Fibroblast of pulmonary artery (primary cell): ENCODE data around the gene KIAA1755.

Experiments used
- DNase-seq: peaks from one replicate; pipeline ENCODE4 v3.0.0-alpha.2; 2010; ENCODE audit warnings: low read depth
- H3K4me3 ChIP-seq: replicated peaks from 2 replicates; pipeline ENCODE4 v1.5.1; 2011; ENCODE audit warnings: low read depth, mild to moderate bottlenecking, control low read depth, low read length, moderate library complexity
- TF ChIP-seq, protein P1 (sequence below): IDR thresholded peaks from 2 replicates; pipeline ENCODE4 v1.5.1; 2011; ENCODE audit warnings: mild to moderate bottlenecking, control low read depth, low read length, inconsistent platforms; ENCODE audit errors: missing control alignments

The KIAA1755 gene

DNA sequence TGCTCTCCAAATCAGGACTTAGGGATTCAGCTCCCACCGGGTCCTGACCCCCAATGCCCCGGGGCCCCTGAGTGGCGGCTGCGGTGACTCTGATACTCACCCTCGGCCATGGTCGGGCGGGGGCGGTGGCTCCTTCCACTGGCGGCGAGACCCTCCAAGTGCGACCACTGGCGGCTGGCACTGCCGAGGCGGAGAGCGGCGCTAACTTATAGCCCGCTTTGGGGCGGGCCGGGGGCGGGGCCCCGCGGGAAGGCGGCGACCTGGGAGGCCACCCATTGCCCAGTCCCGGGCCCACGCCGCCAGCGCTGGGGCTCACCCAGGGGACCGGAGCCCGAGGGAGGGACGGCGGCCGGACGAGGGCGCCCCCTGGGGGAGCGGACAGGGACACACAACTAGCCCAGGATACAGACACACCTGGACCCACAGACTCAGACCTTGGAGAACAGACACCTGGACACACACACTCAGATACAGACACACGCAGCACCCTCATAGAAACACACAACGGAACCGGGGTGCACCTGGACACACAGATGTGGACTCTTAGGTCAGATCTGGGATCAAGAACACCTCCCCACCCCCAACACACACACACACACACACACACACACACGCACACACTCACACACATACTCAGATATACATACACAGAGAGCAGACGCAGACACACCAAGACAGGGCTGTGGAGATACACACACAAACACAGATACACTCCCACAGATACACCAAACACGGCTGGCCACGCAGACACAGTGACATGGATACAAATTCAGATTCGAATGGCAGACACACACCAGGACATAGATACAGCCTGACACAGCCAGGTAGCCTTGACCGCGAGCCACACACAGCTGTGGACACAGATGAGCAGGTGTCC, 95.2 kb downstream of the KIAA1755 start, which contains the start of gene TGM2:
TGM2 (minus strand) TSS at position 182 of the 877 bp plus-strand sequence; CDS start at position 110, 72 bp downstream.
- peak; percentile 82 for DNase-seq
- TF ChIP-seq, protein P1, sequence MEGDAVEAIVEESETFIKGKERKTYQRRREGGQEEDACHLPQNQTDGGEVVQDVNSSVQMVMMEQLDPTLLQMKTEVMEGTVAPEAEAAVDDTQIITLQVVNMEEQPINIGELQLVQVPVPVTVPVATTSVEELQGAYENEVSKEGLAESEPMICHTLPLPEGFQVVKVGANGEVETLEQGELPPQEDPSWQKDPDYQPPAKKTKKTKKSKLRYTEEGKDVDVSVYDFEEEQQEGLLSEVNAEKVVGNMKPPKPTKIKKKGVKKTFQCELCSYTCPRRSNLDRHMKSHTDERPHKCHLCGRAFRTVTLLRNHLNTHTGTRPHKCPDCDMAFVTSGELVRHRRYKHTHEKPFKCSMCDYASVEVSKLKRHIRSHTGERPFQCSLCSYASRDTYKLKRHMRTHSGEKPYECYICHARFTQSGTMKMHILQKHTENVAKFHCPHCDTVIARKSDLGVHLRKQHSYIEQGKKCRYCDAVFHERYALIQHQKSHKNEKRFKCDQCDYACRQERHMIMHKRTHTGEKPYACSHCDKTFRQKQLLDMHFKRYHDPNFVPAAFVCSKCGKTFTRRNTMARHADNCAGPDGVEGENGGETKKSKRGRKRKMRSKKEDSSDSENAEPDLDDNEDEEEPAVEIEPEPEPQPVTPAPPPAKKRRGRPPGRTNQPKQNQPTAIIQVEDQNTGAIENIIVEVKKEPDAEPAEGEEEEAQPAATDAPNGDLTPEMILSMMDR, result peak; percentile 62
- peak within 1 kb of the TSS; percentile 63 for H3K4me3 ChIP-seq

DNA sequence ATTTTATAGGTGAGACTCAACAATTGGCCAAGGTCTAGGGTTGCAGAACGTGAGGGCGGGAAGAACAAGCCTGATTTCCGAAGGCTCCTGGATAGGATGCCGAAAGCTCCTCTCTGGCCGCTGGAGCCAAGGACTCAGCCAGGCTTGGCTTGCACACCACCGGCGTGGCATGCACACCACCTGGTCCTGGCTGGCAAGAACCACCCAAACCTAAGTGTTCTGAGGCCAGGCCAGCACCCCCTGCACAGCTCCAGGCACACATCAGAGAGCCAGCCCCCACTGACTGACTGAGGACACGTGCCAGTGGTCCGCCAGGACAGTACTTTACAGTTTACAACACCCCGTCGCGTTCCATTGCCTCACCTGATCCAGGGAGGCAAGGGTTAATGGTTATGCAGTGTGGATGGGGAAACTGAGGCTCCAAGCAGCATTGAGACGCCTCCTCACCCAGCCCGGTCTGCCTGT, 95.9 kb downstream of the KIAA1755 start:
- TF ChIP-seq, protein P1, result no peak
- DNase-seq, result no peak
- peak overlapping the region; percentile 63 for H3K4me3 ChIP-seq

DNA sequence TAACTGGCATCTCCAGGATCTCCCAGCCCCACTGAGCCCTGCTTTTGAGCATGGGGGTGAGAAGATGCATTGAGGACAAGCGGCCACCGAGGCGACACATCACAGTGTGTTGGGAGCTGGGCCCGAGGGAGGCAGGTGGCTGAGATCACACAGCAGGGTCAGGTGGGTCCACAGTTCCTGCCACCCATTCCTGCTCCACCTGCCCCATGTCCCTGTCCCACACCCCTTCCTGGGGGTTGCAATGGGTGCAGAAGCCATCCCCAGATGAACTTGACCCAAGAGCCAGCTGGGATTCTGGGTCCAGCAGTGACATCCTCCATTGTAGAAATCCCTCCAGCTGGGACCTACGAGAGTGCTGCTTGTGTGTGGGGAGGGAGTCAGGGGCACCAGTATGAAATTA, 96.5 kb downstream of the KIAA1755 start:
- H3K4me3 ChIP-seq, result peak overlapping the region; percentile 63

DNA sequence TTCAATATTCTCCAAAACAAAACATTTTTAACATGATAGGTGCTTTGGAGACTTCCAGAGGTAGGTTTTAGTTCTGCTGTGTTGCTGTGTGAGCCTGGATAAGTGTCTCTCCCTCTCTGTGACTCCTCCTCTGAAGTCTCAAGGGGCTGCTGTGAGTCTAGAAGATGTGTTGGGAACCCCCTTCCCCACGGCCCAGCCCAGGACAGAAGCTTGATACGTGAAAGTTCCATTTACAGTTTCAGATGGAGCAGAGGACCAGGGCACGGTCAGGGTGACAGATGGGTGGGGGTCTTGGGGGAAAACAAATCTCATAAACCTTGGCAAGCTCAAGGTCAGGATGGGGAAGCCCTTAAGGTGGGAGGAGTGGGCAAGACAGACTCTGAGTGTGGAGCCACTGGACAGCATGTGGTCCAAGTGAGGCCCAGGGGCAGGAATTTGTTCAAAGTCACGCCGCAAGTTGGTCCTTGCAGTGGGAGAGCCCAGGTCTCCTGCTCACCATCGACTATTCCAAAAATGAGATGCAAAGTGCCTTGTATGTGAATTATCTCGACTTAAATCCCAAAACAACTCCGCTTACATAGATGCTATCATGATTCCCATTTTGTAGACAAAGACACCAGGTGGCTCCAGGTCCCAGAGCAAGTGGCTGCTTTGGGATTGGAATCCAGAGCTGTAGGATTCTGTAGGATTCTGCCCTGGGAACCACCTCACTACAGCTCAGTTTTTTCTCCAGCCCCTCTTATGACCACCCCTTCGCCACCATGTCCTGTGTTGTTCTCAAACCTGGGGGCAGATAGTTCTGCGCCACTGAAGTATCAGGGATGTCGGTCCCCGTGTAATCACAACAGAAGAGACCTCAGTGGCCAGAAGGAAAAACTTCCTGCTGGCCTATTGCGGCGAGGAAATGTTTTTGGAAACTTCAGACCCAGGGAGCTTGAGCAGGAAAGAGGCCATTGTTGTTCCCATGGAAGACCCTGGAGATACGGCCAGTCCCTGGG, 97.4 kb downstream of the KIAA1755 start:
- DNase-seq, result no peak
- H3K4me3 ChIP-seq, result peak overlapping the region; percentile 63
- TF ChIP-seq, protein P1, result no peak

More for the DNA sequence above, 96.5 kb downstream of the KIAA1755 start:
- TF ChIP-seq, protein P1, result no peak
- no peak for DNase-seq

DNA sequence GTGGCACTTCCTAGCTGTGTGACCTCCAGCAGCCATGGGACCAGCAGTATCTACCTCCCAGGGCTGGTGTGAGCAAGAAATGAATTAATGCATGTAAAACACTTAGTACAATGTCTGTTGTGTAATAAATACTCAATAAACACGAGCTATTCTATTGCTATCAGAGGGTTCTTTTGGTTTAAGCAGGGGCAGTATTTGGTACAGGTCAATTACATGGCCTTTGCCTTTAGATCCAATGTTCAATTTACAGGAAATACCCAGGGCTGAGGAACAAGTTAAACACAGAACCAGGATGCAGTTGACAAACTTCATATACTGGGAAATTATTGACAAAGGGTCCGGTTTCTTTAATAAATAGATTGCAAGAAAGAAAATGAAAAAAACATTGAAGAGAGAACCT, 98.4 kb downstream of the KIAA1755 start:
- no peak for DNase-seq
- TF ChIP-seq, protein P1, result no peak
- no peak overlapping the region for H3K4me3 ChIP-seq

DNA sequence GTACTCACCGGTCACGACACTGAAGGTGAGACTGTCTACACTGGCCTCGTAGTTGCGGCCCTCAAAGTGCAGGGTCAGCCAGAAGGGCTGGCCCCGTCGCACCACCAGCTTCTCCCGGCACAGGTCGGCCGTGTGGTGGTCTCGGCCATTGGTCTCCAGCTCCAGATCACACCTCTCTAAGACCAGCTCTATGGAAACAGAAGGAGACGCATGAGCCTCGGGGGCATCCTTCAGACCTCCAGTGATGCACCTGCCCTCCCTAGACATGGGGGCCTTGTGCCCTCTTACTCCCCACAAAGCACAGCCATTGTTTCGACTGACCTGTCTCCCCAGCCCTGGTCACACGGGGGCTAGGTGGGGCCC, 99.1 kb downstream of the KIAA1755 start:
- H3K4me3 ChIP-seq, result no peak overlapping the region
- no peak for DNase-seq
- TF ChIP-seq, protein P1, result no peak
